NCI-H82 (cell line): Measurements from ENCODE around the gene CD34.

Experiments
- DNase-seq: peaks from one replicate; lab custom pipeline; 2025; lab: John Stamatoyannopoulos, UW

Gene CD34

DNA sequence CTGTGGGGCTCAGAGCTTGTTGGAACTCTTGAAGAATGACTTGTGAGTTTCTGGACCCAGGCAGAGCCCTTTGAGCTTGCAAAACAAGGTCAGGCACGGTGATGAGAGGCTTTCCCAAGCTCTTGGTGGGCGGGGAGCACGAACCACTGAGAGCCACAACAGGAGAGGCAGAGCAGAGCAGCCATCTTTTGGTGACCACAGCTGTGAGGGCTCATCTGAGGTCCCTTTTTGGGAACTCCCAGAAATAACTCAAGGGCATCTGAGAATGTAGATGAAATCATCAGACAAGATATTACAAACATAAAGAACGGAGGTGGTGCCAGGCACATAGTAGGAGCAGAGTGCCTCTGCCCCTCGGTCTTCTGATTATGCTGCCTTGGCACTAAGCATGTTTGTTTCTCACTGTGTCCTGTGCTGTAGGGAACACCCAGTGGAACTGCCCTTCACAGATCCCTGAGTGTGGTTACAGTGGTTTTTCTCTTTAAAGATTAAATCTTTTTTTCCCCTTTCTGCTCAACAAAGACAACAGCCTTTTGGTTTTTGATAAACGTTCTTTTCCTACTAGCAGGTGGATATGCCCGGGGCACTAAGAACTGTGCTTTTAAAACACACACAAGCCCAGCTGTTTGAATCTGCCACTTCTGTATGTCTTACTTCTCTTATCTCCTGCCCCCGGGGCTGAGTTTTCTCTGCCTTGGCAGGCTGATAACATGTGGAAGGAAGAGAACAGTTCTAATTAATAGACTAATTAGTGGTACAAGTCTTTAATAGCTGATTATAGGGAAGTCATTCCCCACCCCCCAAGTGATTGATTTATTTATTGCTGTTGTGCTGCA lies 37.7 kb downstream of the CD34 start:
- no peak for DNase-seq

DNA sequence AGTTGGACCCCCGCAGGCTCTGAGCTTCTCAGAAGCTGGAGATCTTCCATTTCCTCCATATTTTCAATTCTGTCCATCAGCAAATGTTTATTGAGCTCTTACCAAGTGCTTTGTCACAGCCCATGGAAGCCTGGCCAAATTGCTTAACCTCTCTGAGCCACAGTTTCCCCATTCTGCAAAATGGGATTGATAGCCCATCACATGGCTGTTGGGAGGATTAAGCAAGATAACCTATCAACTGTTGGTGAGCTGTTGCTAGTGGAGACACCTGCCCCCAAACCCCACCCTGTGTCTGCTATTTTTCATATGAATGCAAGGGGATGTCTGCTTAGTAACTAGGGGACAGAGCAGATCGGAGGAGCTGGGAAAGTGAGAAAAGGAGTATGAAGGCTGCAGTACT lies 38.3 kb downstream of the CD34 start:
- no peak for DNase-seq

DNA sequence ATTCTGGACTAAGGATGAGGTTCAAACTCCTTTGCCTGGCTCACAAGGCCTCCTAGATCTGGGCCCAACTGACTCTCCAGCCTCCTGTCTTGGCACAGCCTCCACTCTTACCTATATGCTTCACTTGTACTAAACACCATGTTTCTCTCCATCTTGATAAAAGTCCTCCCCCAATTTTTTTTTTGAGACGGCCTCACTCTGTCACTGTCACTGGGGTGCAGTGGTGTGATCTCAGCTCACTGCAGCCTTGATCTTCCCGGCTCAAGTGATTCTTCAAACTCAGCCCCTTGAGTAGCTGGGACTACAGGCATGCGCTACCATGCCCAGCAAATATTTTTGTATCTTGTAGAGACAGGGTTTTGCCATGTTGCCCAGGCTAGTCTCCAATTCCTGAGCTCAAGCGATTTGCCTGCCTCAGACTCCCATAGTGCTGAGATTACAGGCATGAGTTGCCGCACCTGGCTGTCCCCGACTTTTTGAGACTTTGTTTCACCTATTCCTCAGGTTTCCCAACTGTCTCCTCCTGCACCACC lies 39.7 kb downstream of the CD34 start:
- no peak for DNase-seq

DNA sequence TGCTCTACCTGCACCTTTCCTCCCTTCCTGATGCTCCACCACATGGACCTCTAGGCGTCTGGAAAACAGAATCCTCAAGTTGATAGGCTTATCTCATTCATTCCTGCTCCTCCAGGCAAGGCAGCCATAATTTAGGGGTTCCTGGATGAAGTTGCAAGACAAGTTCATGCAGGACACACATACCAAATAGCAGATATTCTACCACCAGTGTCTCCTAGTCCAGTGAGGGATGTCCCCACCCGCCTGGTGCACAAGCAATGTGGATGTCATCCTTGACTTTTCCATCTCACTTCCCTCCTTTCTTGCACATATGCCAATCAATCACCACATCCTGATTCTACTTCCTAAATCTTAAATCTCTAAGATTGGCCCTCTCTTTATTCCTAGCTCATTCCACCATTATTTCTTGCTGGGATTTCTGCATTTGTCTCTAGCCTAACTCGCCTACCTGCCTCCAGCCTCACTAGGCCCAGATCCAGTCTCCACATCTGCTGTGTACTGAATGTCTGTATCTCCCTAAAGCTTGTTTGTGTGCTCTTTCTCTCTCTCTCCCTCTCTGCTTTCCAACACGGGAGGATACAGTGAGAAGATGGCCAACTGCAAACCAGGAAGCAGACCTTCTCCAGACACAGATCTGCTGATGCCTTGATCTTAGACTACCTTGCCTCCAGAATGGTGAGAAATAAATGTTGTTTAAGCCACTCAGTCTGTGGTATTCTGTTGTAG lies 40.5 kb downstream of the CD34 start:
- DNase-seq = no peak

DNA sequence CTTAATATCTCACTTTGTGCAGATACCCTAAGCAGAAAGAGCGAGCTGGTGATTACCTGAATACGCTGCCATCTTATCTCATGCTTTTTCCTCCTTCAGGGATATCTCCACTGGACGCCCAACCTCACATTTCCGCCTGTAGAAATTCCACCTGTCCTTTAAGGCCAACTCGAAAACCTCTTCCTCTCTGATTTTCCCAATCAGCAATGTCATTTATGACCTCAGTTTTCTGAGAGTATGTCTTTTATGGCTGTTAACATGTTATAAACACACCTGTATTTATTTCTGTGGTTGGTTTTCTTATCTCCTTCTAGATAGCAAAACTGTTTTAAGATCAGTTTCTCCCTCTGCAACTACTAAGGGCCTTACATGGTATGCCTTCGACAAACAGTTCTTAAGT lies 41.1 kb downstream of the CD34 start:
- no peak for DNase-seq

DNA sequence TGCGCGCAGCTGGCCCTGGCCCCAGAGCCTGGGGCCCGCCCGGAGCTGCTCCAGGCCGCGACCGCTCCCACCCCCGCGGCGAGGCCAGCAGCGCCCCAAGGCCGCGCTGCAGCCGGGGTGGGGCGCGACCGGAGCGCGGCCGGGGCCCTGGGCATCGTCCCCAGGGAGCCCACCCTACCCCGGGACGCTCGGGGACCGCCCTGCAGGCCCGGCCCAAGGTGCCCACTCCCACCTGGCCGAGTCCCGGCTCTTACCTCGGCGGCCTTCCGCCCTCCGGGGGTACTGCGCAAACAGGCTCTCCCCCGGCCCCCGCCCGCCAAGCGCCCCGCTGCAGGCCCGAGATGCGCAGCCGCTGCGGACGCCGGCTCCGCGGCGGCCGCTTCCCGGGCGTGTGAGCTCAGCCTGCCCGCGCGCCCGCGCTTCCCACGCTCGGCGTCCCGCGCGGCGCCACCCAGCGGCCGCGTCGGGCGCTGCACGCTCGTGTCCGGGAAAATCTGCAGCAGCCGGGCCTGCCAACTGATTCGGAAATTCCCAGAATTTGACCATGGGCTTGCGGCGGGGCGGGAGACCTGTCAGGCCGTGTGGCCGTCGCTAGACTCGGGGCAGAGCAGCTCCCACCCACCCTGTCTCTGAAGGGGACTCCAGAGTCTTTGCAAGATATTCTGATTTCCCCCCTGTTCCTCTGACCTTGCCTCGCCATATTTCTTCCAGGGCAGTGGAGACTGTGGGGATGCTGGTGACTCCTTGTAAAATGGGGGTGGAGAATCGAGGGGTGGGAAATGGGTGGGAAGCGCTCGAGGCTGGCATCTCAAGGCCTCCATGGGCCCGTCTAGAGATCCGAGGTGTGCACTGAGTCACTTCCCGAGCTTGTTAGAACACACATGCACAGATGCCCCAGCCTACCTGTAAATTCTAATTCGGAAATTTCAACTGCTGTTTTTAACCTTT lies 41.9 kb downstream of the CD34 start:
- DNase-seq = peak; percentile 82

DNA sequence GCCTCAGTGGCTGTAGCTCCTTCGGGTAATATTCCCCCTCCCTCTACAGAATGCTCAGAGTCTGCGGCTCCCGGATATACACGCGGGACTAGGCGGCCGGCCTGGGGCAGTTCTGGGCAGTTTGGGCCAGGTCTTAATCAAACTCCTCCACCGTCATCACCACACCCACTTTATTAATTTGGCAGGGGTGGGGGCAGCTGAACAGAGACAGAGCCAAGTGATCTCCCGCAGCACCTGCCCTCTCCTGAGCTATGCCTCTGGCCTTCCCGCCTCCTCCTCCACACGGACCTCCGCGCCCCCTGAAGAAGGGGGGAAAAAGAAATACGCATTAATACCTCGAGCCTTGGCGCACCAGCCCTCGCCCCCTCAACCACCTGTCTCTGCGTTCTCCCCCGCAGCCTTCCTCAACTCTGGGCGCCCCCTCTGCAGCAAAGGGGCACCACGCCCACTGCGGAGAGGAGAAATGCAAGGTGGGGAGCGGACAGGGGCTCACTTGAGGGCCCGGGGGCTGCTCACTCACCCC lies 42.6 kb downstream of the CD34 start:
- peak; percentile 46 for DNase-seq

DNA sequence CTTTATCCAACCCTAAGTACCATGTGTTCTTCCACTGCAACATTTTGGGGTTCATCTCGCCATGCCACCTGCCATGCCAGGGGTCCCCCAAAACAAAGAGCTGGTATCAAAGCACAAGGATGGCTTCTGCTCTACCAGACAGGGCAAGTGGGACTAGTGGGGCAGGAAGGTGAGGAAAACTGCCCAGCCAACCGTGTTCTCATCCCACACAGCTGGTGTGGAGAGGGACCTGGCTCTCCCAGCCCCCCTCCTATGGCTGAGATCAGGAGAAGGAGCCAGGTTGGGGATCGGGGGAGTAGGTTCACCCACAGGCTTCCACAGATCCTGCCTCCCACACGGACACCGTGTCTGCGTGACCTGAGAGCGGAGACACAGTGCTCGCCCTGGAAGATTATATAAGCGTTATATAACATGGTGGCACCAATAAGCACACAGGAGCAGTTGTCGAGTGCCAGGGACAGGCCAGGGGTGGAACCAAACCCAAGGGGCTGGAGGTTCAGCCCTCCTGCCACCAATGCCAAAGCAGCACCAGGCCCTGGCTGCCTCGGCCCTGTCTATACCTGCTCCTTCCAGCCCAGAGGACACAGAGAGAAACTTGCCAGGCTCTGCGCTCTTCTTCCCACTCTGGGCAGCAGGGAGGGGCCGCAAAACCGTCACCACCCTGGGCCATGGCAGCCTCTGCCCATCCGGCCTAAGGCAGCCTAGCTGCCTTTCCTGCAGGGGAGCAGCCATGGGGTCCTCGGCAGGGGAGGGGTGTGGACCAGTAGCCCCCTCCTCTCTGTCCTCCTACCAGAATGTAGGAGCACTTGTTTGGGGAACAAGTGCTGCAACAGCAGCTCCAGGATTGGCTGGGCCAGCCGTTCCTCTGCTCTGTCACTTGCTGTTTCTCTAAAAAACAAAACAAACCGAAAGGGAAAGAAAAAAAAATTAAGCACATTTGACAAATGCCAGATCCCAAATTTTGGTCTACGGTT lies 43.5 kb downstream of the CD34 start:
- DNase-seq = no peak

DNA sequence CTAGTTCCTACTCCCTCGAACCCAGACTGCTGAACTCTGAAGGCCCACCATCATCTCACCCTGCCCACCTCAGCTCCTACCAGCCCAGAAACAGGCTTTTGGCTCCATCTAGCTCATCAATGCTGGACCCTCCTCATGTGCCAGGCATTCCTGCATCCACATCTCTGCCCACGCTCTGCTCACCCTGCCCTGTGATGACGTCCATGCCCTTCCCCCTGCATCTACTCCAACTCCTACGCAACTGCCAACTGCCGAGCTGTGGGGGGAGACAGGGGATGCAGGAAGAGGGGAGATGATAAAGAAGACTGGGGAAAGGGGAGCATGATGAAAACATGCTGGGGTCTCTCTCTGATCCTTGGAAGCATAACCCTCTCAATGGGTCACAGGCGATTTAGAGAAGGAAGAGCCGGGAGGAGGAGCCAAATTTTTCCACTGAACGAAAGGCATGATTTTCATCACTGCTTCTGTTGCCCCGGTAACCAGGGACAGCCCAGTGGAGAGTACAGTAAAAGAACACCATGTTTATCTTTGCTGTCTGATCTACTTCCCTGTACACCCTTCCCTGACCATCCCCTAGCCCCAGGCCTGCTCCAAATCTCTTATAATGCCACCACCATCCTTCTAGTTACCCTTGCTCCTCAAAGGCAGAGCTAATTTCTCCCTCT lies 44.3 kb downstream of the CD34 start:
- no peak for DNase-seq

DNA sequence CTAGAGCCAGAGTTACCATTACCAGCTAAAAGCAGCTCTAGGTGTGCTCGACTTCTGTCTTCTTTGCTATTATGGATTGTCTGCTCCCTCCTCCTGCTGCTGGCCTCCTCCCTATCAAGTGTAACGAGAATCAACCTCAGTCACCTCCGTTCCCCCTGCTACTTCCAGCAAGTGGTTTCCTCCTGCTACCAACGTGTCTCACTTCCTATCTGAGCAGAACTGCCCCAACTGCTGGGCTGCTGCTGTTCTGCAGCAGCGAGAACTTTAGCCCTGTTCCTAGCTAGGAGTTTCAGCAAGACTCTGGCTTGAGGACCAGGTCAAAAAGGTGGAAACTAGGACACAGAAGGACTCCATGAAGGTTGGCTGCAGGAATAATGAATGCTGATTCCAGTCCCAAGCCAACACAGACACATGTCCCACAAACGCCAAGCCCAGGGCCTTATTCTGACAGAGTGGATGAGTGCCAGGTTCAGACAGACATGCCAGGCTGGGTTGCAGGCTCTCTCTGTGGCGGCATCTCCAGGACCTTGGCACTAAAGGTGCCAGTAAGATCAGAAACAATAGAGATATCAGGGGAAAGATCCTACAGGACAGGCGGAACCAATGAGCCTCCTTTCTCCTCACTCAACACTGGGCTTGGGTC lies 46.9 kb downstream of the CD34 start:
- DNase-seq = no peak

DNA sequence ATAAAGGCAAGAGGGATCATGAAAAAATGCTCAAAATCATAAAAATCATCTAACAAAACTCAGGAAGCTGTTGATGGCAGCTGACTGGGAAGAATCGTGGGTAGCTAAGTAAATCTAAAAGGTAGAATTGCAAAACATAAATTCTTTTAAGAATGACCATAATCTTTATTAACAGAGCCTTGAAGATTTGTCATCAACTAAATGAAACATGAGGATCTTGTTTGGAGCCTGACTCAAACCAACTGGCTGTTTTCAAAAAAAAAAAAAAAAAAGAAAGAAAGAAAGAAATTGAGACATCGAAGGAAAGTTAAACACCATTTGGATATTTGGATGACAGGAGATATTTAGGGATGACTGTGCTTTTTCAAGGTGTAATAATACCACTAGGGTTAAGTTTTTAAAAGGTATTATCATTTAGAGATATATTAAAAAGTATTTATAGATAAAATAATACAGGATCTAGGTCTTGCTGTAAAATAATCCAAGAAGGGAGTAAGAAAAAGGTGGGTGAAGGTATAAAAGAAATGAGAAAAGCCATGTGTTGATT lies 48.6 kb downstream of the CD34 start:
- DNase-seq = no peak

DNA sequence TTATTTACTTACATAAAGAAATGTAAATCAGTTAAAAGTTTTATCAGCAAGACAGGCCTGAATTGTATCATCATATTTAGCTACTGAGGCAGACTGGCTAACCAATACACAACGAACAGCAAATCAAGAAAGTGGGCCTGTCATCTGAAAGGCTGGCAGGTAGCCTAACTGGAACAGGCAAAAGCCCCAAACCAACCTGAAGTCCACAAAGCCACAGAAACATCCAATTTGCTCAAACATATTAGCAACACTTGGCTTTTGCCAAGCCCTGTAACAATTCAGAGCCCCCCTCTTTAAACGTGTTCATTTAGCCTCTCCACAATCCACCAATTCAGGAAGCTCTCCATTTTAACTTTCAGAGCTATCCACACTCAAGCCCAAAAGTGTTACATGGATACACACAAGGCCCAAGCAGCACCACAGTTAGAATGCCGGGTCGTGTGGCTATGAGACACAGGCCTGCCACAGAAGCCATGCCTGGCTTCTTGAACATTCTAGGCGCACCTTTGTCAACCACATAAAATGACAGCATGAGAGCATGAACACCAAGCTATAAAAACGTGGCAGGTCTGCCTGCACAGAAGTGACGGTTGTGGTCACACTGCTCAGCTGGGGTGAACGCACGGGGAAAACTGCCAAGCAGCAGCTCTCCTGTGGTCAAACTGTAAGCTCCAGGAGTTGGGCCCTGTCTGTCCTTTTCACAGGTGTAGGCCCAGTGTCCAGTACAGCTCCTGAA lies 49.3 kb downstream of the CD34 start:
- no peak for DNase-seq

DNA sequence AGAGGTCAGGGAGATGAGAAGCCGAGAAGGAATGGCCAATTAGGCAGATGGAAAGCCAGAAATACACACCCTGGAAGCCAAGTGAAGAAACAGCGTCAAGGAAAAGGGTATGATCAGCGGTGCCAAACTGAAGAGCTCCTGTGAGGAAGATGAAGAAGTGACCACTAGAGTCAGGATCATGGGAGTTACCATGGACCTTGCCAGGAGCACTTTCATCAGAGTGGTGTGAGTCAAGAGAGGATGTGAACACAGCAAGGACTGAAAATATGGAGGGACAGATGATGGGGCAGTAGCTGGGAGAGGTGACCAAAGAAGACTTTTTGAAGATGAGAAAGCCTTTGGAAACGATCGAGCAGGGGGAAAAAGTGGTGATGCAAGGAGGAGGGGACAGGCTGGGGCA lies 50.4 kb downstream of the CD34 start:
- no peak for DNase-seq

DNA sequence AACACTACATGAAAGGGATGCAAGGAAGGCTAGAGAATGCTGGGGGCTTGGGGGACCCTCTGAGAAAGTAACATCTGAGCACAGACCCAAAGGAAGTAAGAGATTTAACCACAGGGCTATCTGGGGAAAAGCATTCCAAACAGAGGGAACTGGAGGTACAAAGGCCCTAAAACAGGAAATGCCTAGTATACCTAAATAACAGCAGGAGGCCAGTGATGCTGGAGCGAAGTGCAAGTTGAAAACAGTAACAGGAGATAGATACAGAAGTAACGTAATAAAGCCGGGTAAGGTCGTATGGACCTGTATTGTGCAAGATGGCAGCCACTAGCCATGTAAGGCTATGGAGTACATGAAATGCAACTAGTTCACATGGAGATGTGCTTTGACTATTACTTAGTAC lies 52.1 kb downstream of the CD34 start:
- DNase-seq = no peak

DNA sequence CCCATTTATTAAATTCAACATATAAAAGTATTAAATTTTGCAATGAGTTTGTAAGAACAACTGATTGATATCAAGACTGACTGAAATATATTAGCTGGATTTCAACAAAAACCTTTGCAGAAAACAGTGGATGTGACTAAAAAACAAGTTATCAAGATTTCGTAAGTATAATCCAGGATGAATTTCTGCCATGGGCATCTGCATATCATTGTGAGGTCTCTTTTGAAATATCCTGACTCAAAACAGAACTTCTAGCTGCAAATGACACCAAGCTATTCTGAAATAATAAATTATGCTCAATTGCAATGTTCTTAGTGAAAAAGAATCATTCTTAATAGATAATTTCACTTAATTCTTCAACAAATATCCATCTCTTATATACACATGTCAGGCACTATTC lies 52.6 kb downstream of the CD34 start:
- no peak for DNase-seq

DNA sequence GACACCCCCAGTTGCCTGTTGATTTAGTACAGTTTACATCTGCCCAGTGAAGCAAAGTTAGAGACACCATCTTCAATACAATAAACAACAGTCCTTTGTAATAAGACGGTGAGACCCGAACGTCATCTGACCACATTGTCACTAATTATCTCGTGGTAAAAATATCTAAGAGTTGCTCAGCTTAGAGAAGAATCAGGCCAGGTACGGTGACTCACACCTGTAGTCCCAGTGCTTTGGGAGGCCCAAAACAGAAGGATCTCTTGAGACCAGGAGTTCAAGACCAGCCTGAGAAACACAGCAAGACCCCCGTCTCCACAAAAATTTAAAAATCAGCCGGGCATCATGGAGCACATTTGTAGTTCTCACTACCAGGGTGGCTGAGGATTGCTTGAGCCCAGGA lies 53.5 kb downstream of the CD34 start:
- no peak for DNase-seq

DNA sequence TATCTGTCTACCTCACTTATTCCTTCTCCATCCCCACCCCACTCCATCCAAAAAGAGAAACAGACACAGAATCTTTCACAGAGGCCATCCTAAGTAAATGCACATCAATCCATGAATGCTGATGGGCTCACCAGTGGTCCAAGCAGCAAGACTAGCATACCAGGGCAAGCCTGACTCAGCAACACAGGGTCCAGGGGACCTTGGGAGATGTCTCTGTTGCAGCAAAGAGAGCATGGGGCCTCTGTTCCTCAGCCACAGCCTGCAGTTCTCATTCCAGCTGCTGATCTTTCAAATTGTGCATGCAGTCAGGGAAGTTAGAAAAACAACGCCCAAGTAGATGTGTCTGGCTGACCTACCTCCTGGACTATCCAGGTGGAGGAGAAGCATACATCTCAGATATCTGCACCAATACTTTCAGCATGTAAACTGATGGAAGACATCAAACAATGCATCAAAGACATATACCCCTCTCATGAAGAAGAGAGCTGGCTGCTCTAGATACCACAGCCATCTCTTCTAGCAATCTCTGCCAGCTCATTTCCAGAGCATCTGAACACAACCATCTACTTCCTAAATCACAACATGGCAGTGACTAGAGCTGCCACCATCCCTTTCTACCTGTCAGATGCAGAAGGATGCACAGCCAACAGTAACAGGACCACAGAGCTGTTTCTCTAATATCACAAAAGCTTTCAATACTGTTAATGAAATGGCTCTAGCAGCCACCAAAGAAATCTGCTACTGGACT lies 54.5 kb downstream of the CD34 start:
- no peak for DNase-seq

DNA sequence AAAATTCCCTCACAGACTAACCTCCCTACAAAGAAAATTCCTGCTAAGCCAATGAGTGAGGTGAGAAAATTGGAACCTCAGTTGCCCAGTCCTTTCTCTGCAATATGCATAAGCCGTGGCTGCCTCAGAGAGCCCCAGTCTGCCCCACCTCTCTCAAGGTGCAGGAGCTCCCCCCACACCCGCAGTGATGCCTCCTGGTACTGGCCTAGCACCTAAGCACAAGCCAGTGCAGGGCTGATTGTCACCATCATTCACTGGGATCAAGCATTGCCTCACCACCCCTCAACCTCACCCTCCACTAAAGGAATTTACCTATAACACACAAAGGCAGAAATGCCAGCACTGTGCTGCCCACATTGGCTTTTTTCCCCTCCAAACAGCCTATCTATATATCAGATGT lies 56.9 kb downstream of the CD34 start:
- no peak for DNase-seq
